Measurements from ENCODE around the gene ZNF407.

The ZNF407 gene

GRCh38 chr18:74577019-74577418, 20.7 kb upstream of the ZNF407 start:
- TF ChIP-seq RAD21 (IDR thresholded peaks at IDR 0.05; ENCODE audit: low read depth) (no peak), MAX (IDR thresholded peaks at IDR 0.05) (no peak), ZBTB7A (IDR thresholded peaks at IDR 0.05; ENCODE audit: low read depth) (no peak), NFIC (IDR thresholded peaks at IDR 0.05) (no peak), TCF12 (IDR thresholded peaks at IDR 0.05; ENCODE audit: low read depth) (no peak), REST (IDR thresholded peaks at IDR 0.05; ENCODE audit: low read depth) (no peak)

GRCh38 chr18:74579496-74580065, 18.1 kb upstream of the ZNF407 start:
- TF ChIP-seq USF1 (IDR thresholded peaks at IDR 0.05) (no peak), FOXM1 (IDR thresholded peaks at IDR 0.05; ENCODE audit: borderline replicate concordance, low read depth) (no peak), REST (IDR thresholded peaks at IDR 0.05; ENCODE audit: low read depth) (no peak), MAX (IDR thresholded peaks at IDR 0.05) (no peak)

GRCh38 chr18:74582642-74583041, 15.0 kb upstream of the ZNF407 start:
- TF ChIP-seq ZBTB7A (IDR thresholded peaks at IDR 0.05; ENCODE audit: low read depth): no peak

- TF ChIP-seq FOXM1 (IDR thresholded peaks at IDR 0.05; ENCODE audit: borderline replicate concordance, low read depth): no peak
- no peak for TF ChIP-seq EP300 (IDR thresholded peaks at IDR 0.05; ENCODE audit: borderline replicate concordance)
- TF ChIP-seq USF1 (IDR thresholded peaks at IDR 0.05): no peak
- TF ChIP-seq MAX (IDR thresholded peaks at IDR 0.05): no peak
- TF ChIP-seq TEAD4 (IDR thresholded peaks at IDR 0.05): no peak
- no peak for TF ChIP-seq CEBPB (IDR thresholded peaks at IDR 0.05)
- TF ChIP-seq RAD21 (IDR thresholded peaks at IDR 0.05; ENCODE audit: low read depth): no peak
- TF ChIP-seq TAF1 (IDR thresholded peaks at IDR 0.05; ENCODE audit: low read depth): no peak
- no peak for TF ChIP-seq ZBTB7A (IDR thresholded peaks at IDR 0.05; ENCODE audit: low read depth)
- TF ChIP-seq REST (IDR thresholded peaks at IDR 0.05; ENCODE audit: low read depth): no peak
- no peak for TF ChIP-seq TCF12 (IDR thresholded peaks at IDR 0.05; ENCODE audit: low read depth)
These were observed 10.2 kb upstream of the ZNF407 start for GRCh38 chr18:74587441-74587840.

- TF ChIP-seq CREB1 (IDR thresholded peaks at IDR 0.05; ENCODE audit: low read depth): no peak
- no peak for TF ChIP-seq USF1 (IDR thresholded peaks at IDR 0.05)
- TF ChIP-seq TCF12 (IDR thresholded peaks at IDR 0.05; ENCODE audit: low read depth): no peak
These were observed 8.6 kb upstream of the ZNF407 start for GRCh38 chr18:74589021-74589420.

Data from Ishikawa (cell line).